Ishikawa (cell line): Measurements from ENCODE around the gene MMP15.

Source experiments
- CEBPB ChIP-seq: IDR thresholded peaks from 2 replicates; pipeline ENCODE4 v1.6.1; 2012
- EGR1 ChIP-seq: IDR thresholded peaks from 2 replicates; pipeline ENCODE4 v1.6.1; 2012
- RAD21 ChIP-seq: IDR thresholded peaks from 2 replicates; pipeline ENCODE4 v1.6.1; 2012; ENCODE audit warnings: low read depth
- TAF1 ChIP-seq: IDR thresholded peaks from 2 replicates; pipeline ENCODE4 v1.6.1; 2012; ENCODE audit warnings: low read depth, mild to moderate bottlenecking
- TEAD4 ChIP-seq: IDR thresholded peaks from 2 replicates; pipeline ENCODE4 v1.6.1; 2012

GRCh38 chr16:58094026-58094425 lies 68.5 kb downstream of the MMP15 start:
- TF ChIP-seq EGR1 (no peak), RAD21 (no peak), CEBPB (no peak), TEAD4 (no peak), TAF1 (no peak)
